Fibroblast of upper back skin (primary cell): Measurements from ENCODE around the gene CACNA1A.
"Not testable (repeated sequence)": the region's sequence is repeated elsewhere in the genome, so short reads cannot be mapped to it uniquely, and the experiment has no call there.

Source experiments
- DNase-seq: peaks from one replicate; pipeline ENCODE4 v3.0.0-alpha.2; 2013

CACNA1A gene

GRCh38 chr19:13492128-13492527, 14.2 kb downstream of the CACNA1A start:
- DNase-seq: peak; percentile 82

GRCh38 chr19:13487985-13488384, 18.3 kb downstream of the CACNA1A start:
- no peak for DNase-seq

- DNase-seq: no peak
These were observed 22.1 kb downstream of the CACNA1A start for GRCh38 chr19:13484166-13484565.

- no peak for DNase-seq
These were observed 23.1 kb downstream of the CACNA1A start for GRCh38 chr19:13483215-13483614.

- DNase-seq: no peak
These were observed 27.7 kb downstream of the CACNA1A start for GRCh38 chr19:13478576-13478975.

GRCh38 chr19:13476071-13476470, 30.2 kb downstream of the CACNA1A start:
- no peak for DNase-seq

GRCh38 chr19:13475044-13475443, 31.2 kb downstream of the CACNA1A start:
- no peak for DNase-seq

GRCh38 chr19:13466697-13467096, 39.6 kb downstream of the CACNA1A start:
- DNase-seq: no peak

GRCh38 chr19:13463296-13463695, 43.0 kb downstream of the CACNA1A start:
- DNase-seq: peak; percentile 9

GRCh38 chr19:13461536-13461935, 44.7 kb downstream of the CACNA1A start:
- no peak for DNase-seq

- no peak for DNase-seq
These were observed 46.2 kb downstream of the CACNA1A start for GRCh38 chr19:13460045-13460444.

GRCh38 chr19:13459351-13459750, 46.9 kb downstream of the CACNA1A start:
- no peak for DNase-seq

- DNase-seq: no peak
These were observed 54.8 kb downstream of the CACNA1A start for GRCh38 chr19:13451434-13451995.

GRCh38 chr19:13447978-13448377, 58.3 kb downstream of the CACNA1A start:
- DNase-seq: no peak

GRCh38 chr19:13441810-13442512, 64.3 kb downstream of the CACNA1A start:
- peak; percentile 42 for DNase-seq

GRCh38 chr19:13437919-13438618, 68.2 kb downstream of the CACNA1A start:
- DNase-seq: no peak

GRCh38 chr19:13436352-13436751, 69.9 kb downstream of the CACNA1A start:
- no peak for DNase-seq

GRCh38 chr19:13430790-13431582, 75.3 kb downstream of the CACNA1A start:
- peak; percentile 53 for DNase-seq

- no peak for DNase-seq
These were observed 76.7 kb downstream of the CACNA1A start for GRCh38 chr19:13429563-13429962.

- DNase-seq: peak; percentile 13
These were observed 77.9 kb downstream of the CACNA1A start for GRCh38 chr19:13428352-13428751.

- DNase-seq: no peak
These were observed 78.8 kb downstream of the CACNA1A start for GRCh38 chr19:13427273-13428051.

GRCh38 chr19:13425875-13426274, 80.4 kb downstream of the CACNA1A start:
- not testable (repeated sequence) for DNase-seq

GRCh38 chr19:13425151-13425550, 81.1 kb downstream of the CACNA1A start:
- no peak for DNase-seq
